K562 (cell line): ENCODE measurements around the gene MAGEL2.

Source experiments
- FOXA1 ChIP-seq: fragments of 450-650 bp; IDR thresholded peaks from 2 replicates; pipeline ENCODE4 v1.6.1; 2016; ENCODE audit warnings: mild to moderate bottlenecking, borderline replicate concordance
- HNRNPK ChIP-seq: fragments of 200-400 bp; formaldehyde crosslinking; IDR thresholded peaks from one replicate; pipeline ENCODE4 v1.6.1; 2018; ENCODE audit warnings: mild to moderate bottlenecking, low read depth, low read length; ENCODE audit not compliant: poor library complexity, severe bottlenecking

DNA sequence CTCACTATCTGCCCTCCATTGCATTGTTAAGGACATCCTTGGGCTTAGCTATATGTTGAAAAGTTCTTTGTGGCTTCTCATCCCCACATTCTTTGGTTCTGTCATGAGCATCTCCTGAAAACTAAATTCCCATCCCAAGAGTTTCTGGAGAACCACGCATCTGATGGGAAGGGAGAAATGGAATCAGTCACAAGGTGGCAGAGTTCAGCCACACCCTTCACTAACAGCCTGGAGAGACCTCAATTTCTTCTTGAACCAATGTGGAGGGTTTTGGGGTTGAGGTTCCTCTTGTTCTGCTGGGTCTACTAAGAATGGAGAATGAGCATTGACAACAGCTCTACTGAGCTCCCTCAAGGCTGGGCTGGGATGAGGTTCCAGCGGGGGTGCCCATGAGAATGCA lies 15.6 kb upstream of the MAGEL2 start:
- TF ChIP-seq HNRNPK (no peak), FOXA1 (no peak)
